Heart left ventricle (tissue), 16 donors: ENCODE data around the gene HSPA13. TPM values are rescaled to one million over a fixed set of nuclear protein-coding genes. Genes with fewer than 3 reads are reported as not detected.
"Not testable (repeated sequence)": the region's sequence is repeated elsewhere in the genome, so short reads cannot be mapped to it uniquely, and the experiment has no call there.

Experiments used
- ATAC-seq, 4 donors: fragments of 200-7000 bp; cut with Tn5 transposase; one replicate each; pipeline ENCODE4 v1.9.1; 2020 to 2022; ENCODE audit warnings: moderate library complexity in 4 of 4, mild to moderate bottlenecking in 3 of 4, moderate number of reproducible peaks in 1 of 4
- DNase-seq, 5 donors: peaks; one replicate each; pipeline ENCODE4 v3.0.0-alpha.2; 2020
- H3K27ac ChIP-seq, 12 donors: fragments of 200-600 bp; sonication (generic) in 4 of 12; one replicate each; pipeline versions ENCODE4 v1.5.0 to v1.8.0; 2016 to 2022; ENCODE audit warnings: mild to moderate bottlenecking in 2 of 12
- H3K27me3 ChIP-seq, 9 donors: fragments of 200-600 bp; sonication (generic) in 2 of 9; one replicate each; pipeline versions ENCODE4 v1.5.1 to v1.8.0; 2016 to 2022; ENCODE audit warnings: mild to moderate bottlenecking in 3 of 9
- H3K36me3 ChIP-seq, 9 donors: fragments of 200-600 bp; sonication (generic) in 2 of 9; one replicate each; pipeline versions ENCODE4 v1.5.0 to v1.8.0; 2018 to 2022; ENCODE audit warnings: mild to moderate bottlenecking in 2 of 9
- H3K4me1 ChIP-seq, 12 donors: fragments of 200-600 bp; sonication (generic) in 4 of 12; one replicate each; pipeline versions ENCODE4 v1.5.0 to v1.8.0; 2016 to 2022; ENCODE audit warnings: mild to moderate bottlenecking in 3 of 12
- H3K4me3 ChIP-seq, 12 donors: fragments of 200-600 bp; sonication (generic) in 4 of 12; one replicate each; pipeline versions ENCODE4 v1.5.0 to v1.8.0; 2017 to 2022; ENCODE audit warnings: mild to moderate bottlenecking in 9 of 12, moderate library complexity in 4 of 12
- H3K9me3 ChIP-seq, 12 donors: fragments of 200-600 bp; sonication (generic) in 4 of 12; one replicate each; pipeline versions ENCODE4 v1.5.0 to v1.8.0; 2016 to 2022; ENCODE audit warnings: mild to moderate bottlenecking in 1 of 12
- CTCF ChIP-seq, 12 donors: fragments of 200-600 bp; sonication (generic) in 4 of 12; IDR thresholded peaks; one replicate each; pipeline versions ENCODE4 v1.5.0 to v1.8.0; 2018 to 2022; ENCODE audit warnings: antibody characterized with exemption in 12 of 12, mild to moderate bottlenecking in 5 of 12
- POLR2A ChIP-seq, 2 donors: fragments of 450-650 bp; IDR thresholded peaks; one replicate each; pipeline ENCODE4 v1.6.1; 2017; ENCODE audit warnings: antibody characterized with exemption in 2 of 2, mild to moderate bottlenecking in 2 of 2, moderate library complexity in 2 of 2
- WGBS, 4 donors: extraction: QIAGEN DNeasy Blood & Tissue Kit in 2 of 4; methylation state at CpG; one replicate each; pipeline versions ENCODE4 v1.1.5 to v1.1.7; 2013 to 2018; 5-methylcytosine and 5-hydroxymethylcytosine counted together
- intact Hi-C, 10 donors: fragments of 100-400 bp; cut with DNase I; formaldehyde crosslinking; loops; one replicate each; pipeline versions ENCODE4 v1.11.1 to v1.14.2; 2022
- polyA plus RNA-seq, 2 donors: library from polyadenylated mRNA; stranded (reverse); fragments of 200-250 nt; gene quantifications; one replicate each; pipeline ENCODE4 v1.2.3, GENCODE V29; 2013
- total RNA-seq, 9 donors: library from RNA; depleted of rRNA in 2 of 9; stranded (reverse); fragments of >200 nt in 2 of 9; fragmentation: NEBNext Ultra II Directional in 3 of 9; extraction: Animal tissue kit (Norgen Biotek cat#: 25700) in 3 of 9; gene quantifications; one replicate each; pipeline versions ENCODE4 v1.1.0 to v1.2.4, GENCODE V29; 2016 to 2023
- donor health status: ischemic (EF 13 %, LVEDD 7.1; RV severe dilation, severe dysfunction).
- donor health status: healthy with polysubstance abuse.
- donor health status: DM: no; HTN: yes; CAD: no.
- donor health status: DM: no; HTN: no; CAD: no.
- donor health status: ischemic (EF 25% LVEDD 6.9; RV normal size, moderate dysfunction).
- donor health status: ischemic (EF 25% LVEDD 5.7; RV mildly dilated, moderate dysfunction).
- donor health status: healthy.
- donor health status: DM: yes; HTN: yes; CAD: no.
- donor health status: ischemic (EF 35%, LVEDD 5.7; RV mildly dilated, moderate dysfunction).
- donor health status: nonischemic (EF 11% LVEDD 7.7; RV severe dilation, severe dysfunction).
- donor health status: DM: yes; HTN: yes; CAD: no.
- donor health status: PGD.
- donor health status: ischemic (EF 29% LVEDD 5.4; RV normal size, mild dysfunction).
- donor health status: nonischemic (EF 23%, LVEDD 6.1; RV moderate dilation, normal function).

The HSPA13 gene
- total and polyA plus RNA-seq, 11 donors = 3.0 to 23.8 (median 16.0) TPM

- TF ChIP-seq POLR2A (IDR thresholded peaks at IDR 0.05) (no peak), CTCF (IDR thresholded peaks at IDR 0.05) (no peak)
- ATAC-seq (no peak), DNase-seq (no peak)
- no peaks in the 10 kb centered on the region for H3K9me3 ChIP-seq
- no peak overlapping the region for H3K4me3 ChIP-seq
- no peak overlapping the region for H3K27ac ChIP-seq
- peaks cover 0 to 3% (median 0%) of the 10 kb centered on the region in 9 donors for H3K27me3 ChIP-seq
- H3K4me1 ChIP-seq = no peaks in the 10 kb centered on the region
- no peaks in the 10 kb centered on the region for H3K36me3 ChIP-seq
- intact Hi-C loops = no loop called here
Measured at GRCh38 chr21:14353231-14353630, 29.7 kb downstream of the HSPA13 start.

- not testable (repeated sequence) for H3K27me3 ChIP-seq, ATAC-seq, H3K4me1 ChIP-seq, H3K4me3 ChIP-seq, H3K9me3 ChIP-seq, DNase-seq, H3K36me3 ChIP-seq, H3K27ac ChIP-seq
- 62 to 100% (median 73%) methylated on average over 1 to 2 of the region's 2 CpGs for WGBS, 4 donors
- intact Hi-C loops = loop anchor here in 1 of 10 donors (5.0 kb wide), 1 partner anchor 1140 kb away; no protein-coding TSS in a partner anchor
Measured at GRCh38 chr21:14327346-14327745, 55.6 kb downstream of the HSPA13 start.

- WGBS, 4 donors = 46 to 62% (median 52%) methylated on average over 2 of the region's 2 CpGs
- H3K36me3 ChIP-seq = no peaks in the 10 kb centered on the region
- H3K27me3 ChIP-seq = peaks cover 0 to 3% (median 0%) of the 10 kb centered on the region in 9 donors
- intact Hi-C loops = loop anchor here in 1 of 10 donors (5.0 kb wide), 1 partner anchor 1142 kb away; no protein-coding TSS in a partner anchor
- no peak overlapping the region for H3K27ac ChIP-seq
- DNase-seq (no peak), ATAC-seq (no peak)
- H3K4me1 ChIP-seq = no peaks in the 10 kb centered on the region
- peaks cover 0 to 10% (median 0%) of the 10 kb centered on the region in 12 donors for H3K9me3 ChIP-seq
- no peak overlapping the region for H3K4me3 ChIP-seq
- no peak for TF ChIP-seq CTCF (IDR thresholded peaks at IDR 0.05)
Measured at GRCh38 chr21:14325595-14325994, 57.4 kb downstream of the HSPA13 start.

Other genes with a start within 250 kb of the HSPA13 start
- not detected for gene LIPI, start 172.2 kb downstream of the HSPA13 start, total RNA-seq
- not detected for gene LIPI, start 172.2 kb downstream of the HSPA13 start, polyA plus RNA-seq
- gene RBM11, start 167.0 kb downstream of the HSPA13 start, total RNA-seq = under 1 TPM in 2 of 9 donors, not detected in 7; 0.15 to 0.84 TPM
- under 1 TPM in 1 of 2 donors, not detected in 1; 0.23 TPM for gene RBM11, start 167.0 kb downstream of the HSPA13 start, polyA plus RNA-seq
- 10 to 100 TPM in 1 of 9 donors, 1 to 10 TPM in 6, under 1 TPM in 2; 0.44 to 21.2 (median 1.4) TPM for gene SAMSN1, start 163.2 kb upstream of the HSPA13 start, total RNA-seq
- 1 to 10 TPM in 1 of 2 donors, under 1 TPM in 1; 0.88 to 2.3 TPM for gene SAMSN1, start 163.2 kb upstream of the HSPA13 start, polyA plus RNA-seq